Loucy (cell line): ENCODE measurements around the gene TMEM60.

Experiments
- H2AFZ ChIP-seq: fragments of 200-600 bp; sonication (generic); 2 replicates; pipeline ENCODE4 v1.6.0; 2016; ENCODE audit warnings: antibody characterized with exemption, mild to moderate bottlenecking, low read length, moderate library complexity
- H3F3A ChIP-seq: fragments of 200-600 bp; 2 replicates; pipeline ENCODE4 v1.6.0; 2016; ENCODE audit warnings: antibody characterized with exemption, low read depth, mild to moderate bottlenecking
- H3K27me3 ChIP-seq: fragments of 200-600 bp; sonication (generic); 2 replicates; pipeline ENCODE4 v1.6.1; 2014; ENCODE audit warnings: low read length, mild to moderate bottlenecking; ENCODE audit not compliant: insufficient read depth, poor library complexity, severe bottlenecking
- H3K36me3 ChIP-seq: fragments of 200-600 bp; sonication (generic); 2 replicates; pipeline ENCODE4 v1.6.1; 2016; ENCODE audit warnings: low read length; ENCODE audit not compliant: insufficient read depth
- H3K4me1 ChIP-seq: fragments of 200-600 bp; sonication (generic); 2 replicates; pipeline ENCODE4 v1.5.1; 2014; ENCODE audit warnings: low read length, mild to moderate bottlenecking; ENCODE audit not compliant: insufficient read depth, poor library complexity, severe bottlenecking
- H3K4me2 ChIP-seq: fragments of 200-600 bp; sonication (generic); 2 replicates; pipeline ENCODE4 v1.6.0; 2014; ENCODE audit warnings: antibody characterized with exemption, low read length, low read depth, mild to moderate bottlenecking; ENCODE audit not compliant: poor library complexity, severe bottlenecking
- H3K4me3 ChIP-seq: fragments of 200-600 bp; sonication (generic); 2 replicates; pipeline ENCODE4 v1.5.1; 2014; ENCODE audit warnings: low read length, mild to moderate bottlenecking, mixed read lengths; ENCODE audit not compliant: poor library complexity, severe bottlenecking
- H3K79me2 ChIP-seq: fragments of 200-600 bp; sonication (generic); 2 replicates; pipeline ENCODE4 v1.6.1; 2014; ENCODE audit warnings: low read length; ENCODE audit not compliant: insufficient read depth
- H3K9ac ChIP-seq: fragments of 200-600 bp; sonication (generic); 2 replicates; pipeline ENCODE4 v1.6.0; 2014; ENCODE audit warnings: mild to moderate bottlenecking, low read depth, low read length, moderate library complexity; ENCODE audit not compliant: poor library complexity, severe bottlenecking
- H3K9me2 ChIP-seq: fragments of 200-600 bp; sonication (generic); replicated peaks from 2 replicates; pipeline ENCODE4 v1.6.1; 2016; ENCODE audit warnings: low read depth, low read length, mixed read lengths
- H3K9me3 ChIP-seq: fragments of 200-600 bp; sonication (generic); 2 replicates; pipeline ENCODE4 v1.6.1; 2014; ENCODE audit warnings: mild to moderate bottlenecking, antibody characterized with exemption, low read length, low read depth; ENCODE audit not compliant: insufficient read depth
- H4K20me1 ChIP-seq: fragments of 200-600 bp; sonication (generic); 2 replicates; pipeline ENCODE4 v1.6.0; 2014; ENCODE audit warnings: antibody characterized with exemption, low read length, mild to moderate bottlenecking; ENCODE audit not compliant: insufficient read depth, poor library complexity, severe bottlenecking
- CTCF ChIP-seq: fragments of 200-600 bp; sonication (generic); conservative IDR thresholded peaks from 2 replicates; pipeline ENCODE4 v1.5.1; 2014; ENCODE audit warnings: mild to moderate bottlenecking, antibody characterized with exemption, low read length
- EZH2phosphoT487 ChIP-seq: fragments of 200-600 bp; IDR thresholded peaks from 2 replicates; pipeline ENCODE4 v1.6.1; 2018; ENCODE audit warnings: antibody characterized with exemption, mild to moderate bottlenecking, moderate library complexity, borderline replicate concordance

Gene TMEM60

GRCh38 chr7:77746164-77746823 lies 51.9 kb downstream of the TMEM60 start:
- H3K4me2 ChIP-seq: no peak overlapping the region
- peaks cover under 1% of the 10 kb centered on the region for H4K20me1 ChIP-seq
- 0 out of 2 replicates have a peak, but pooled peaks cover 4% of the 10 kb centered on the region for H3F3A ChIP-seq
- H3K9me2 ChIP-seq: no peaks in the 10 kb centered on the region
- peaks cover 29% of the 10 kb centered on the region; the same call in 1 of the 2 replicates for H3K79me2 ChIP-seq
- H3K36me3 ChIP-seq: peaks cover 51% of the 10 kb centered on the region; the same call in 1 of the 2 replicates
- H3K9me3 ChIP-seq: no peaks in the 10 kb centered on the region
- no peak overlapping the region for H2AFZ ChIP-seq
- no peak overlapping the region for H3K4me3 ChIP-seq
- no peaks in the 10 kb centered on the region for H3K27me3 ChIP-seq
- H3K4me1 ChIP-seq: peaks cover under 1% of the 10 kb centered on the region
- TF ChIP-seq CTCF (no peak), EZH2phosphoT487 (no peak)
- no peak overlapping the region for H3K9ac ChIP-seq

- peaks cover 28% of the 10 kb centered on the region; the same call in 1 of the 2 replicates for H3K79me2 ChIP-seq
These were observed 52.5 kb downstream of the TMEM60 start for GRCh38 chr7:77745746-77746145.

More at GRCh38 chr7:77745746-77746145, 52.5 kb downstream of the TMEM60 start:
- no peak for TF ChIP-seq EZH2phosphoT487
- no peak for TF ChIP-seq CTCF
- Histone ChIP-seq H3K36me3 (peaks cover 46% of the 10 kb centered on the region; the same call in 1 of the 2 replicates), H2AFZ (no peak overlapping the region), H3K27me3 (no peaks in the 10 kb centered on the region), H3K9ac (no peak overlapping the region), H4K20me1 (no peaks in the 10 kb centered on the region), H3F3A (0 out of 2 replicates have a peak, but pooled peaks cover 4% of the 10 kb centered on the region), H3K9me3 (no peaks in the 10 kb centered on the region), H3K4me1 (no peaks in the 10 kb centered on the region), H3K4me2 (no peak overlapping the region), H3K4me3 (no peak overlapping the region), H3K9me2 (no peaks in the 10 kb centered on the region)
